Heart right ventricle (tissue), 16 donors: ENCODE measurements around the gene CGNL1. TPM values are rescaled to one million over a fixed set of nuclear protein-coding genes. Genes with fewer than 3 reads are reported as not detected.

Experiments
- ATAC-seq, 8 donors: fragments of 200-7000 bp; cut with Tn5 transposase; one replicate each; pipeline ENCODE4 v1.9.1; 2020; ENCODE audit warnings: mild to moderate bottlenecking in 8 of 8, moderate library complexity in 8 of 8, moderate number of reproducible peaks in 1 of 8
- DNase-seq, 2 donors: peaks; one replicate each; pipeline ENCODE4 v3.0.0-alpha.2; 2020
- H3K27ac ChIP-seq, 10 donors: fragments of 200-600 bp; sonication (generic) in 2 of 10; one replicate each; pipeline versions ENCODE4 v1.5.0 to v1.8.0; 2020 to 2022; ENCODE audit warnings: mild to moderate bottlenecking in 3 of 10
- H3K27me3 ChIP-seq, 7 donors: fragments of 200-600 bp; one replicate each; pipeline ENCODE4 v1.8.0; 2021 to 2022; ENCODE audit warnings: mild to moderate bottlenecking in 2 of 7
- H3K36me3 ChIP-seq, 9 donors: fragments of 200-600 bp; sonication (generic) in 1 of 9; one replicate each; pipeline versions ENCODE4 v1.5.0 to v1.8.0; 2020 to 2022; ENCODE audit warnings: mild to moderate bottlenecking in 2 of 9
- H3K4me1 ChIP-seq, 9 donors: fragments of 200-600 bp; sonication (generic) in 1 of 9; one replicate each; pipeline versions ENCODE4 v1.5.0 to v1.8.0; 2020 to 2022; ENCODE audit warnings: mild to moderate bottlenecking in 4 of 9
- H3K4me3 ChIP-seq, 10 donors: fragments of 200-600 bp; sonication (generic) in 2 of 10; one replicate each; pipeline versions ENCODE4 v1.5.0 to v1.8.0; 2020 to 2022; ENCODE audit warnings: mild to moderate bottlenecking in 7 of 10, moderate library complexity in 2 of 10
- H3K9me3 ChIP-seq, 11 donors: fragments of 200-600 bp in 10 of 11; sonication (generic) in 2 of 11; one replicate each; pipeline versions ENCODE4 v1.5.0 to v1.8.0; 2013 to 2022; ENCODE audit warnings: mild to moderate bottlenecking in 2 of 11, control low read depth in 1 of 11, moderate library complexity in 1 of 11
- WGBS, 2 donors: extraction: QIAGEN DNeasy Blood & Tissue Kit; methylation state at CpG; one replicate each; pipeline ENCODE4 v1.1.7; 2013; ENCODE audit warnings: inconsistent platforms in 1 of 2; 5-methylcytosine and 5-hydroxymethylcytosine counted together
- intact Hi-C, 10 donors: fragments of 100-400 bp; cut with DNase I; formaldehyde crosslinking; loops; one replicate each; pipeline versions ENCODE4 v1.11.1 to v1.14.2; 2022
- long read RNA-seq, 3 donors: library from polyadenylated mRNA; unstranded; transcript quantifications; one replicate each; pipeline ENCODE4 v2.0.0, GENCODE V29; 2020 to 2021
- polyA plus RNA-seq, 2 donors: library from polyadenylated mRNA; stranded (reverse); fragments of 200-250 nt; gene quantifications; one replicate each; pipeline ENCODE4 v1.2.3, GENCODE V29; 2013
- total RNA-seq, 10 donors: library from RNA; stranded (reverse); fragmentation: NEBNext Ultra II Directional in 3 of 10; extraction: Animal tissue kit (Norgen Biotek cat#: 25700) in 3 of 10; gene quantifications; one replicate each; pipeline versions ENCODE4 v1.2.1 to v1.2.4, GENCODE V29; 2021 to 2023
- TF ChIP-seq, protein P1 (sequence below), 9 donors: fragments of 200-600 bp; sonication (generic) in 2 of 9; IDR thresholded peaks; one replicate each; pipeline versions ENCODE4 v1.5.0 to v1.8.0; 2021 to 2022; ENCODE audit warnings: antibody characterized with exemption in 9 of 9, mild to moderate bottlenecking in 5 of 9, moderate library complexity in 1 of 9
- donor health status: Arrhythmogenic right ventricular cardiomyopathy.
- donor health status: ischemic (EF 13 %, LVEDD 7.1; RV severe dilation, severe dysfunction).
- donor health status: healthy with polysubstance abuse.
- donor health status: DM: no; HTN: yes; CAD: no.
- donor health status: DM: no; HTN: no; CAD: no.
- donor health status: ischemic (EF 25% LVEDD 6.9; RV normal size, moderate dysfunction).
- donor health status: ischemic (EF 25% LVEDD 5.7; RV mildly dilated, moderate dysfunction).
- donor health status: healthy.
- donor health status: DM: yes; HTN: yes; CAD: no.
- donor health status: Ischemic cardiomyopathy.
- donor health status: ischemic (EF 35%, LVEDD 5.7; RV mildly dilated, moderate dysfunction).
- donor health status: nonischemic (EF 11% LVEDD 7.7; RV severe dilation, severe dysfunction).
- donor health status: DM: yes; HTN: yes; CAD: no.
- donor health status: PGD.
- donor health status: ischemic (EF 29% LVEDD 5.4; RV normal size, mild dysfunction).
- donor health status: nonischemic (EF 23%, LVEDD 6.1; RV moderate dilation, normal function).

The CGNL1 gene, protein sequence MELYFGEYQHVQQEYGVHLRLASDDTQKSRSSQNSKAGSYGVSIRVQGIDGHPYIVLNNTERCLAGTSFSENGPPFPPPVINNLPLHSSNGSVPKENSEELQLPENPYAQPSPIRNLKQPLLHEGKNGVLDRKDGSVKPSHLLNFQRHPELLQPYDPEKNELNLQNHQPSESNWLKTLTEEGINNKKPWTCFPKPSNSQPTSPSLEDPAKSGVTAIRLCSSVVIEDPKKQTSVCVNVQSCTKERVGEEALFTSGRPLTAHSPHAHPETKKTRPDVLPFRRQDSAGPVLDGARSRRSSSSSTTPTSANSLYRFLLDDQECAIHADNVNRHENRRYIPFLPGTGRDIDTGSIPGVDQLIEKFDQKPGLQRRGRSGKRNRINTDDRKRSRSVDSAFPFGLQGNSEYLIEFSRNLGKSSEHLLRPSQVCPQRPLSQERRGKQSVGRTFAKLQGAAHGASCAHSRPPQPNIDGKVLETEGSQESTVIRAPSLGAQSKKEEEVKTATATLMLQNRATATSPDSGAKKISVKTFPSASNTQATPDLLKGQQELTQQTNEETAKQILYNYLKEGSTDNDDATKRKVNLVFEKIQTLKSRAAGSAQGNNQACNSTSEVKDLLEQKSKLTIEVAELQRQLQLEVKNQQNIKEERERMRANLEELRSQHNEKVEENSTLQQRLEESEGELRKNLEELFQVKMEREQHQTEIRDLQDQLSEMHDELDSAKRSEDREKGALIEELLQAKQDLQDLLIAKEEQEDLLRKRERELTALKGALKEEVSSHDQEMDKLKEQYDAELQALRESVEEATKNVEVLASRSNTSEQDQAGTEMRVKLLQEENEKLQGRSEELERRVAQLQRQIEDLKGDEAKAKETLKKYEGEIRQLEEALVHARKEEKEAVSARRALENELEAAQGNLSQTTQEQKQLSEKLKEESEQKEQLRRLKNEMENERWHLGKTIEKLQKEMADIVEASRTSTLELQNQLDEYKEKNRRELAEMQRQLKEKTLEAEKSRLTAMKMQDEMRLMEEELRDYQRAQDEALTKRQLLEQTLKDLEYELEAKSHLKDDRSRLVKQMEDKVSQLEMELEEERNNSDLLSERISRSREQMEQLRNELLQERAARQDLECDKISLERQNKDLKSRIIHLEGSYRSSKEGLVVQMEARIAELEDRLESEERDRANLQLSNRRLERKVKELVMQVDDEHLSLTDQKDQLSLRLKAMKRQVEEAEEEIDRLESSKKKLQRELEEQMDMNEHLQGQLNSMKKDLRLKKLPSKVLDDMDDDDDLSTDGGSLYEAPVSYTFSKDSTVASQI
- total RNA-seq: 10 to 100 TPM in 9 of 10 donors, 1 to 10 TPM in 1; 8.0 to 42.9 (median 35.5) TPM
- 1 to 10 TPM; 2.7 to 6.9 TPM for polyA plus RNA-seq
- long read RNA-seq, donor 1, full-length matches to known transcripts: 10 of 45 reads
- long read RNA-seq, donor 1, partial matches to known transcripts: 21 of 45 reads
- long read RNA-seq, donor 1, other reads (novel, unspliced or antisense): 14 of 45 reads
- long read RNA-seq, donor 2, full-length matches to known transcripts: 4 of 40 reads
- long read RNA-seq, donor 2, partial matches to known transcripts: 19 of 40 reads
- long read RNA-seq, donor 2, other reads (novel, unspliced or antisense): 17 of 40 reads
- long read RNA-seq, donor 3, full-length matches to known transcripts: 2 of 25 reads
- long read RNA-seq, donor 3, partial matches to known transcripts: 21 of 25 reads
- long read RNA-seq, donor 3, other reads (novel, unspliced or antisense): 2 of 25 reads

DNA sequence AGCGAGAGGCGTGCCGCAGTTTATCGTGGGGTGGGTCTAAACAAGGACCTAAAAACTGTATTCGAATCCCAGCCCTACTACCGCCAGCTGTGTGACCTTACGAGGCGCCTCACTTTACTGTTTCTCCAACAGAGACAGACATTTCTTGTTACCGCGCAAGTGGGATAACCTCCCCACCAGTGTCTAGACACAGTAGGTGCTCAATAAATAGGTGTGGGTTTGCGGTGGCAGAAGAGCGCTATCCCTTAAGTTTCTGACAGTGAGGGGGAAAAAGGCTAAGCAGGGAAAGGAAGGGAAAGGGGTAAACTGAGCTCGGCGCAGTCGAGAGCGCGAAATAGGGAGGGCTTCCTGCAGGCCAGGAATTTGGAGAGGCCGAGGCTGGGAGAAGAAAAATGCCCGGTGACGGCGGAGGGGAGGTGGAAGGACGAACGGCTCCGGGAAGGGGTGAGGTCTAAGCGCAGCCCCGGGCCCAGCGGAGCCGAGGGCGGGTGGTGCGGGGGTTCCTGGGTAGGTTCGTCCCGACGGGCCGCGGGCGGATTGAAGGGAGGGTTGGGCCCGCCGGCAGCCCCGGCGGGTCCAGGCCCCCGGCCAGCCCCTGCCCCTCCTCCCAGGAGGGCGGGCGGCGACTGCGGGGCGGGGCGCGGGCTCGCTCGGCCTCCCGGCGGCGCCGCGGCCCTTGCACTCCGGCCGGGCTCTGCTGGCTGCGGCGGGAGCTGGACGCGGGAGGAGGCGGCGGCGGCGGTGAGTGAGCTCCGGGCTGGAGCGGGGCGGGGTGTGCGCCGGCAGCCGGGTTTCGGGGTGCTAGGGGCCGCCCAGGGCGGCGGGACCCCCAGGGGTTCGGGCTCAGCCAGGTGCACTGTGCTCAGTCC is at the start of gene CGNL1:
Gene CGNL1 (plus strand): TSS at position 679 of the 869 bp plus-strand sequence. CDS start 61,495 bp downstream, outside the sequence.
- intact Hi-C loops: loop anchor here in 1 of 10 donors (10.0 kb wide), 1 partner anchor 139 kb away; no protein-coding TSS in a partner anchor
- Histone ChIP-seq H3K4me1 (peaks cover 0 to 17% (median 11%) of the 10 kb centered on the region in 9 donors), H3K9me3 (no peaks in the 10 kb centered on the region), H3K27ac (peak within 1 kb of the TSS in 9 of 10 donors; percentile 15 to 69 (median 40)), H3K4me3 (peak within 1 kb of the TSS; percentile 49 to 80 (median 66)), H3K27me3 (peaks cover 0 to 50% (median 18%) of the 10 kb centered on the region in 7 donors), H3K36me3 (no peaks in the 10 kb centered on the region)
- WGBS, 2 donors: 19 to 22% methylated on average over 56 to 76 of the region's 76 CpGs
- ATAC-seq (peak; percentile 71 to 93 (median 82)), DNase-seq (peak; percentile 24 to 65)
- TF ChIP-seq, protein P1, sequence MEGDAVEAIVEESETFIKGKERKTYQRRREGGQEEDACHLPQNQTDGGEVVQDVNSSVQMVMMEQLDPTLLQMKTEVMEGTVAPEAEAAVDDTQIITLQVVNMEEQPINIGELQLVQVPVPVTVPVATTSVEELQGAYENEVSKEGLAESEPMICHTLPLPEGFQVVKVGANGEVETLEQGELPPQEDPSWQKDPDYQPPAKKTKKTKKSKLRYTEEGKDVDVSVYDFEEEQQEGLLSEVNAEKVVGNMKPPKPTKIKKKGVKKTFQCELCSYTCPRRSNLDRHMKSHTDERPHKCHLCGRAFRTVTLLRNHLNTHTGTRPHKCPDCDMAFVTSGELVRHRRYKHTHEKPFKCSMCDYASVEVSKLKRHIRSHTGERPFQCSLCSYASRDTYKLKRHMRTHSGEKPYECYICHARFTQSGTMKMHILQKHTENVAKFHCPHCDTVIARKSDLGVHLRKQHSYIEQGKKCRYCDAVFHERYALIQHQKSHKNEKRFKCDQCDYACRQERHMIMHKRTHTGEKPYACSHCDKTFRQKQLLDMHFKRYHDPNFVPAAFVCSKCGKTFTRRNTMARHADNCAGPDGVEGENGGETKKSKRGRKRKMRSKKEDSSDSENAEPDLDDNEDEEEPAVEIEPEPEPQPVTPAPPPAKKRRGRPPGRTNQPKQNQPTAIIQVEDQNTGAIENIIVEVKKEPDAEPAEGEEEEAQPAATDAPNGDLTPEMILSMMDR (IDR thresholded peaks at IDR 0.05): peak in 1 of 9 donors; percentile 5

DNA sequence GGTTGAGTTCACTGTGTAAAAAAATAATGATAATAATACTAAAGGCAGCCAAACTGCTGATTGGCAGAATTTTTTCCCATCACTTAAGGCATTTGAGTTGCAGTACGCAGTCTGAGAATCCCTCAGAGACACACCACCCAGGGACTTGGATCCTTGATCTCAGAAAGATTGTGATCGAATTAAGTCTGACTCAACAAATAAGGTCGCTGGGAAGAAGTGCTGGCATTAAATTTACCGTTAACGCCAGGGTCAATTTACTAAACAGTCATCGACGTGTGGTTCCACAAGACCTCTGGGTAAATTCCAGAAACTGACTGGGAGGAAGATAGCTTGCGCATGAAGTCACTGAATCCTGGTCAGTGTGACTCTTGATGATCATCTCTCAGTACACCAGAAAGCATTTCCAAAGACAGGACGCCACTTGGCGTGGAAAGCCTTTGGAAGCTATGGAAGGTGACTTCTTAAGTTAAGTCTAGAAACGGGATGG is 48.3 kb upstream of the CGNL1 start:
- H3K4me1 ChIP-seq: peaks cover 0 to 3% (median 0%) of the 10 kb centered on the region in 9 donors
- DNase-seq (no peak), ATAC-seq (peak in 7 of 8 donors; percentile 13 to 69 (median 45))
- no peaks in the 10 kb centered on the region for H3K27me3 ChIP-seq
- TF ChIP-seq, protein P1 (IDR thresholded peaks at IDR 0.05): no peak
- H3K27ac ChIP-seq: peak overlapping the region in 6 of 10 donors; percentile 20 to 58 (median 52)
- H3K9me3 ChIP-seq: no peaks in the 10 kb centered on the region
- H3K36me3 ChIP-seq: no peaks in the 10 kb centered on the region
- no peak overlapping the region for H3K4me3 ChIP-seq
- intact Hi-C loops: no loop called here
- 68 to 70% methylated on average over 11 of the region's 11 CpGs for WGBS, 2 donors

DNA sequence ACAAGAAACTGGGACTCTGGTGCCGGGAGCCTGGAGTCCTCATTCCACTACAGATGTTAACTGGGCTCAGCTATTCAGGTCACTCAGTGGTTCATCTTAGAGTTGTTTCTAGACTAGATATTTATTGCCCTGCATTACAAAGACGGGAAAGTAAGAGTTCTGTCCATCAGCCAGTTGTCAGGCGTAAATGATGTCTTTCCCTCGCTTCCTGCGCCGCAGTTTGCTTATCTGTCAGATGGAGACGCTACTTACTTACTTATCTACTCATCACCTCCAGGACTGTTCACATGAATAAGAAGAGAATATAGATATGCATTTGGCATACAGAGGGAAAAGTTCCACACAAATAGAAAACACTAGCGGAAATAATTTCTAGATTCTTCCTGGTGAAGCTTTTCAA is 47.8 kb upstream of the CGNL1 start:
- Histone ChIP-seq H3K9me3 (no peaks in the 10 kb centered on the region), H3K4me1 (peaks cover 0 to 3% (median 0%) of the 10 kb centered on the region in 9 donors), H3K36me3 (no peaks in the 10 kb centered on the region), H3K4me3 (no peak overlapping the region), H3K27ac (peak overlapping the region in 4 of 10 donors; percentile 36 to 57 (median 50)), H3K27me3 (no peaks in the 10 kb centered on the region)
- DNase-seq (no peak), ATAC-seq (peak in 2 of 8 donors; percentile 18 to 21)
- TF ChIP-seq, protein P1 (IDR thresholded peaks at IDR 0.05): no peak
- 73 to 75% methylated on average over 8 of the region's 8 CpGs for WGBS, 2 donors
- intact Hi-C loops: no loop called here
